ENCODE results near the gene RHOC. TPM values are rescaled to one million over a fixed set of nuclear protein-coding genes. Genes with fewer than 3 reads are reported as not detected.
A peak's percentile ranks its signal among the peaks of the same experiment; 100 is the strongest.

The RHOC gene
- total and polyA plus RNA-seq, 4 donors, result 50.4 to 102 (median 68.8) TPM

DNA sequence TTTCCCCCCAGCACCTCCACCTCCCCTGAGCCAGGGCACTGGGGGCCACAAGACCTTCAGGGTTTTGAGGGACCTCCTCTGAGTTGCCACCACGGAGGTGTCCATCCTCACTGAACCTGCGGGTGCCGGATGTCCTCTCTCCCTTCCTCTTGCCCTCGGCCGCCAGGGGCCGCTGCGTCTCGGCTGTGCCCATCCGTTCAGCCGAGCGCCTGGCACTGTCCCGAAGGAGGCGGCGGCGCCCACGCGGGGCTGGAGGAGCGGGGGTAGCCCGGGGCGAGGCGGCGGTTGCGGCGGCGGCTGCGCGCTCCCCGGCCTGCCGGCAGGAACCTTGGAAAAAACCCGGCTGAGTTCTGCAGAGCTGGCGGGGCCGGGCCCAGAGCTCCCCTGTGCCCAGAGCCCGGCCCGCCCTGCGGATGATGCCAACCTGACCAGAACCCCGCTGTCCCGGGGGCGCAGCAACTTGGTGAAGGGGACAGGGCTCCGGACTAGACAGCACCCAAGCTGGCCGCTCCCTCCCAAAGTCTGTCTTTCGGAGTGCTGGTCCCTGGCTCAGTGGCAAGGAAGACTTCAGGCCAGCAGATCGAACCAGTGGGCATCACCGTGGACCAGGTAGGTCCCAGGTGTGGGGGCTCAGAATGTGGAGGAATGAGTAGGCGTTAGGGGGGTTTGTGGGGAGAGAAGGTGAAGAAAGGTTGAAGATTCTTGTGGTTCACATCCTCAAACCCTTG is 11.9 kb upstream of the RHOC start:
- H3K9me3 ChIP-seq (ENCODE audit: control insufficient read depth in 4 of 4, low read length in 3 of 4), result no peaks in the 10 kb centered on the region
- H3K4me1 ChIP-seq (ENCODE audit: control insufficient read depth in 4 of 4, insufficient read depth in 4 of 4, low read length in 3 of 4), result peaks cover 11 to 30% (median 17%) of the 10 kb centered on the region in 4 donors
- peaks cover 0 to 3% (median 0%) of the 10 kb centered on the region in 4 donors for H3K27me3 ChIP-seq (ENCODE audit: control insufficient read depth in 4 of 4, insufficient read depth in 4 of 4, low read length in 3 of 4)
- H3K36me3 ChIP-seq (ENCODE audit: control insufficient read depth in 4 of 4, insufficient read depth in 3 of 4, low read depth in 1 of 4, low read length in 3 of 4), result no peaks in the 10 kb centered on the region
- 18% methylated on average over 44 of the region's 44 CpGs for WGBS
- H3K9ac ChIP-seq (ENCODE audit: low read depth in 1 of 2, low read length in 2 of 2), result no peak overlapping the region
- H3K27ac ChIP-seq (ENCODE audit: low read depth in 1 of 2, low read length in 2 of 2), result no peak overlapping the region
- peak; percentile 75 for DNase-seq (ENCODE audit: low spot score)
- TF ChIP-seq NR2F2 (IDR thresholded peaks at IDR 0.05) (no peak), EGR1 (IDR thresholded peaks at IDR 0.05; ENCODE audit: low read depth in 2 of 2) (no peak), GABPA (IDR thresholded peaks at IDR 0.05 in 1 of 2, conservative IDR thresholded peaks at IDR 0.05 in 1 of 2) (no peak), HNF4A (conservative IDR thresholded peaks at IDR 0.05) (no peak), FOXA1 (IDR thresholded peaks at IDR 0.05) (no peak), FOXA2 (IDR thresholded peaks at IDR 0.05) (no peak), RXRA (IDR thresholded peaks at IDR 0.05) (no peak), JUND (IDR thresholded peaks at IDR 0.05) (no peak), SP1 (IDR thresholded peaks at IDR 0.05) (no peak), TAF1 (conservative IDR thresholded peaks at IDR 0.05) (no peak), YY1 (IDR thresholded peaks at IDR 0.05) (no peak), HNF4G (IDR thresholded peaks at IDR 0.05) (no peak), RAD21 (IDR thresholded peaks at IDR 0.05) (peak; percentile 60 to 77)
- TF ChIP-seq, protein P1, sequence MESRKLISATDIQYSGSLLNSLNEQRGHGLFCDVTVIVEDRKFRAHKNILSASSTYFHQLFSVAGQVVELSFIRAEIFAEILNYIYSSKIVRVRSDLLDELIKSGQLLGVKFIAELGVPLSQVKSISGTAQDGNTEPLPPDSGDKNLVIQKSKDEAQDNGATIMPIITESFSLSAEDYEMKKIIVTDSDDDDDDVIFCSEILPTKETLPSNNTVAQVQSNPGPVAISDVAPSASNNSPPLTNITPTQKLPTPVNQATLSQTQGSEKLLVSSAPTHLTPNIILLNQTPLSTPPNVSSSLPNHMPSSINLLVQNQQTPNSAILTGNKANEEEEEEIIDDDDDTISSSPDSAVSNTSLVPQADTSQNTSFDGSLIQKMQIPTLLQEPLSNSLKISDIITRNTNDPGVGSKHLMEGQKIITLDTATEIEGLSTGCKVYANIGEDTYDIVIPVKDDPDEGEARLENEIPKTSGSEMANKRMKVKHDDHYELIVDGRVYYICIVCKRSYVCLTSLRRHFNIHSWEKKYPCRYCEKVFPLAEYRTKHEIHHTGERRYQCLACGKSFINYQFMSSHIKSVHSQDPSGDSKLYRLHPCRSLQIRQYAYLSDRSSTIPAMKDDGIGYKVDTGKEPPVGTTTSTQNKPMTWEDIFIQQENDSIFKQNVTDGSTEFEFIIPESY (IDR thresholded peaks at IDR 0.05), result no peak
- TF ChIP-seq, protein P2, sequence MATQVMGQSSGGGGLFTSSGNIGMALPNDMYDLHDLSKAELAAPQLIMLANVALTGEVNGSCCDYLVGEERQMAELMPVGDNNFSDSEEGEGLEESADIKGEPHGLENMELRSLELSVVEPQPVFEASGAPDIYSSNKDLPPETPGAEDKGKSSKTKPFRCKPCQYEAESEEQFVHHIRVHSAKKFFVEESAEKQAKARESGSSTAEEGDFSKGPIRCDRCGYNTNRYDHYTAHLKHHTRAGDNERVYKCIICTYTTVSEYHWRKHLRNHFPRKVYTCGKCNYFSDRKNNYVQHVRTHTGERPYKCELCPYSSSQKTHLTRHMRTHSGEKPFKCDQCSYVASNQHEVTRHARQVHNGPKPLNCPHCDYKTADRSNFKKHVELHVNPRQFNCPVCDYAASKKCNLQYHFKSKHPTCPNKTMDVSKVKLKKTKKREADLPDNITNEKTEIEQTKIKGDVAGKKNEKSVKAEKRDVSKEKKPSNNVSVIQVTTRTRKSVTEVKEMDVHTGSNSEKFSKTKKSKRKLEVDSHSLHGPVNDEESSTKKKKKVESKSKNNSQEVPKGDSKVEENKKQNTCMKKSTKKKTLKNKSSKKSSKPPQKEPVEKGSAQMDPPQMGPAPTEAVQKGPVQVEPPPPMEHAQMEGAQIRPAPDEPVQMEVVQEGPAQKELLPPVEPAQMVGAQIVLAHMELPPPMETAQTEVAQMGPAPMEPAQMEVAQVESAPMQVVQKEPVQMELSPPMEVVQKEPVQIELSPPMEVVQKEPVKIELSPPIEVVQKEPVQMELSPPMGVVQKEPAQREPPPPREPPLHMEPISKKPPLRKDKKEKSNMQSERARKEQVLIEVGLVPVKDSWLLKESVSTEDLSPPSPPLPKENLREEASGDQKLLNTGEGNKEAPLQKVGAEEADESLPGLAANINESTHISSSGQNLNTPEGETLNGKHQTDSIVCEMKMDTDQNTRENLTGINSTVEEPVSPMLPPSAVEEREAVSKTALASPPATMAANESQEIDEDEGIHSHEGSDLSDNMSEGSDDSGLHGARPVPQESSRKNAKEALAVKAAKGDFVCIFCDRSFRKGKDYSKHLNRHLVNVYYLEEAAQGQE (IDR thresholded peaks at IDR 0.05), result no peak
- TF ChIP-seq, protein P3, sequence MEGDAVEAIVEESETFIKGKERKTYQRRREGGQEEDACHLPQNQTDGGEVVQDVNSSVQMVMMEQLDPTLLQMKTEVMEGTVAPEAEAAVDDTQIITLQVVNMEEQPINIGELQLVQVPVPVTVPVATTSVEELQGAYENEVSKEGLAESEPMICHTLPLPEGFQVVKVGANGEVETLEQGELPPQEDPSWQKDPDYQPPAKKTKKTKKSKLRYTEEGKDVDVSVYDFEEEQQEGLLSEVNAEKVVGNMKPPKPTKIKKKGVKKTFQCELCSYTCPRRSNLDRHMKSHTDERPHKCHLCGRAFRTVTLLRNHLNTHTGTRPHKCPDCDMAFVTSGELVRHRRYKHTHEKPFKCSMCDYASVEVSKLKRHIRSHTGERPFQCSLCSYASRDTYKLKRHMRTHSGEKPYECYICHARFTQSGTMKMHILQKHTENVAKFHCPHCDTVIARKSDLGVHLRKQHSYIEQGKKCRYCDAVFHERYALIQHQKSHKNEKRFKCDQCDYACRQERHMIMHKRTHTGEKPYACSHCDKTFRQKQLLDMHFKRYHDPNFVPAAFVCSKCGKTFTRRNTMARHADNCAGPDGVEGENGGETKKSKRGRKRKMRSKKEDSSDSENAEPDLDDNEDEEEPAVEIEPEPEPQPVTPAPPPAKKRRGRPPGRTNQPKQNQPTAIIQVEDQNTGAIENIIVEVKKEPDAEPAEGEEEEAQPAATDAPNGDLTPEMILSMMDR (IDR thresholded peaks at IDR 0.05; ENCODE audit: low read depth, low read length, missing input control), result peak; percentile 66
- TF ChIP-seq, protein P4, sequence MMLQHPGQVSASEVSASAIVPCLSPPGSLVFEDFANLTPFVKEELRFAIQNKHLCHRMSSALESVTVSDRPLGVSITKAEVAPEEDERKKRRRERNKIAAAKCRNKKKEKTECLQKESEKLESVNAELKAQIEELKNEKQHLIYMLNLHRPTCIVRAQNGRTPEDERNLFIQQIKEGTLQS (IDR thresholded peaks at IDR 0.05), result no peak
- peak overlapping the region in 1 of 3 donors; percentile 22 for H3K4me3 ChIP-seq (ENCODE audit: low read depth in 1 of 3, low read length in 3 of 3)

All from liver (tissue), 9 donors.